ENCODE data around the gene ZNF354C.

ZNF354C gene

GRCh38 chr5:179123491-179124272 is 63.5 kb downstream of the ZNF354C start:
- TF ChIP-seq, protein P1, sequence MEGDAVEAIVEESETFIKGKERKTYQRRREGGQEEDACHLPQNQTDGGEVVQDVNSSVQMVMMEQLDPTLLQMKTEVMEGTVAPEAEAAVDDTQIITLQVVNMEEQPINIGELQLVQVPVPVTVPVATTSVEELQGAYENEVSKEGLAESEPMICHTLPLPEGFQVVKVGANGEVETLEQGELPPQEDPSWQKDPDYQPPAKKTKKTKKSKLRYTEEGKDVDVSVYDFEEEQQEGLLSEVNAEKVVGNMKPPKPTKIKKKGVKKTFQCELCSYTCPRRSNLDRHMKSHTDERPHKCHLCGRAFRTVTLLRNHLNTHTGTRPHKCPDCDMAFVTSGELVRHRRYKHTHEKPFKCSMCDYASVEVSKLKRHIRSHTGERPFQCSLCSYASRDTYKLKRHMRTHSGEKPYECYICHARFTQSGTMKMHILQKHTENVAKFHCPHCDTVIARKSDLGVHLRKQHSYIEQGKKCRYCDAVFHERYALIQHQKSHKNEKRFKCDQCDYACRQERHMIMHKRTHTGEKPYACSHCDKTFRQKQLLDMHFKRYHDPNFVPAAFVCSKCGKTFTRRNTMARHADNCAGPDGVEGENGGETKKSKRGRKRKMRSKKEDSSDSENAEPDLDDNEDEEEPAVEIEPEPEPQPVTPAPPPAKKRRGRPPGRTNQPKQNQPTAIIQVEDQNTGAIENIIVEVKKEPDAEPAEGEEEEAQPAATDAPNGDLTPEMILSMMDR (IDR thresholded peaks at IDR 0.05; ENCODE audit: borderline replicate concordance, control extremely low read depth, extremely low read depth, insufficient read depth, missing control alignments), result no peak
- in situ Hi-C loops (cut with MboI; ENCODE audit: low sequenced_read_pairs, unreplicated experiment), result no loop called here
- no peak for DNase-seq (ENCODE audit: low spot score)

DNA sequence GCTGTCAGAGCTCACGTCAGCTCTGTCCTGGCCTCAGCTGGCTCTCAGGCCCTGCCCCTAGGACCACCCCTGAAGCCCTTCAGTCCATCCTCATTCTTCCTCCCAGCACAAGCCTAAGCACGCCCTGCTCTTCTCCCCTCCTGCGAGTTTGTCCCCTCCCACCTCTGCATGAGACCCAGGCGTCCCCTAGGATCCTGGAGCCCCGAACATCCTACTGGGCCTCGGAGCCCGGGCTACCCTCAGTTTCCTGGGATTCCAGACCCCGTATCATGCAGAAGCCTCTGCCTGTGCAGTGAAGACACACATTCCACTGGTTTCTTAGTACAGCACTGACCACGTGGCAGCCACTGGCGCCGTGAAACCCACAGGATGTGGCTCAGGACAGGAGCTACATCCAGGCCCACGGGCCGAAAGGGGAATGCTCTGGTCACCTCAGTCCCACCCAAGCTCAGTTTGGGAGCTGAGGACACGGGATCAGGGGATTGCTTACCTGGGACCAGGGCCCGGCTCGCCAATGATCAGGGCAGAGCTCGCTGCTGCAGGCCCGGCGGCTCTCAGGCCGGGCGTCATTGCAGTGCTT is 64.2 kb downstream of the ZNF354C start:
- in situ Hi-C loops (cut with MboI; ENCODE audit: low sequenced_read_pairs, unreplicated experiment), result no loop called here
- TF ChIP-seq, protein P1 (IDR thresholded peaks at IDR 0.05; ENCODE audit: borderline replicate concordance, control extremely low read depth, extremely low read depth, insufficient read depth, missing control alignments), result no peak
- no peak for DNase-seq (ENCODE audit: low spot score)

- DNase-seq (ENCODE audit: low spot score), result no peak
- in situ Hi-C loops (cut with MboI; ENCODE audit: low sequenced_read_pairs, unreplicated experiment), result no loop called here
- TF ChIP-seq, protein P1 (IDR thresholded peaks at IDR 0.05; ENCODE audit: borderline replicate concordance, control extremely low read depth, extremely low read depth, insufficient read depth, missing control alignments), result no peak
Observed at GRCh38 chr5:179124853-179125788, 64.9 kb downstream of the ZNF354C start.

DNA sequence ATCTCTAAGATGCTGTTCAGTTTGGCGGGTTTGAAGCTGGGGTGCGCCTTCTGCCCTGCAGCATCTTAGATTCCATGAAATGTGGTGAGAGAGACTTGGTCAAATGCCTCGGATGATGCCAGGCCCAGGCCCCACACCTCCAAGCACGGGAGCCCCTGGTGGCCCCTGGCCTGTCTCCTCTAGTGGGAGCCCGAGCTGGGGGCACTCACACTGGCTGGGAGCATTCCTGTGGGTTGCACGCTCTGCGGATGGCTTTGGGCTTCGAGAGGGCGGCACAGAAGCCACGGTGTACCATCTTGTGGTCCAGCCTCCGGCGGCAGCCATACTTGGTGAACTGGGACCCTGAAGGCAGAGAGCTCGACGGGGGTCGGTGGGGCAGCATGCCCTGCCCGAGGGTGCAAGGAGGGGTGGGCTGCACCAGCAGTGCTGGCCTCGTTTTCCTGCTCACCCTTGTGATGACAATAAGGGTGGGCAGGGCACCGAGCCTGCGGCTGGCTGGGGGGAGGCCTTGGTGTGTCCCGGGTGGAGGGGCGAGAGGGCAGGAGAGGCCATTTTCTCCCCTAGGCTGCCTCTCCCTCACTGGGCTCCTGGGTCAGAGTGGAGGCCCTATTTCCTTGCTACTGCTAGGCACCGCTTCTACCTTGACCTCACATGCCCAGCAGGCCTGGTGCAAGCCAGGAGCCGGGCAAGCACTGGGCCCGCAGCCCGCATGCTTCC is 65.8 kb downstream of the ZNF354C start:
- DNase-seq (ENCODE audit: low spot score), result no peak
- in situ Hi-C loops (cut with MboI; ENCODE audit: low sequenced_read_pairs, unreplicated experiment), result no loop called here
- TF ChIP-seq, protein P1 (IDR thresholded peaks at IDR 0.05; ENCODE audit: borderline replicate concordance, control extremely low read depth, extremely low read depth, insufficient read depth, missing control alignments), result no peak

DNA sequence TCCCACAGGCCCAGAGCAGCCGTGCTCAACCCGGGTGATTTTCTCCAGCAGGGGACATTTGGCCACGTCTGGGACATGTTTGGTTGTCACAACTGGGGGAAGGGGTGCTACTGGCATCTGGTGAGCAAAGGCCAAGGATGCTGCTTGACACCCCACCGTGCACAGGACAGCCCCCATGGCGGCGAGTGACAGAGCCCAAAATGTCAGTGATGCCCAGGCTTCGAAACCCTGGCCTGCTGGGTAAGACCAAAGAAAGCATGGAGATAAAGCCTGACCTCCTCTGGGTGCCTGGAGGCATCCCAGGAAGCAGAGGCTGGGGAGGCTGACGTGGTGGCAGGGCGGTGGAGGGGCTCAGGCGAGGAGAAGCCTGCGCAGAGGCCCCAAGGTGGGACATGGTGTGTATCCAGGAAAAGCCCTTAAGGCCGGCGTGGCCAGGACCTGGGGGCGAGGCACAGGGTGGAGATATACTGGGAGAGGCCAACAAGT is 66.4 kb downstream of the ZNF354C start:
- TF ChIP-seq, protein P1 (IDR thresholded peaks at IDR 0.05; ENCODE audit: borderline replicate concordance, control extremely low read depth, extremely low read depth, insufficient read depth, missing control alignments), result no peak
- no peak for DNase-seq (ENCODE audit: low spot score)
- in situ Hi-C loops (cut with MboI; ENCODE audit: low sequenced_read_pairs, unreplicated experiment), result no loop called here

Measured in GM13976 (cell line).